Central memory CD8-positive, alpha-beta T cell (primary cell): ENCODE results near the gene CHCHD4.
A peak's percentile ranks its signal among the peaks of the same experiment; 100 is the strongest.

Experiments used
- ATAC-seq: fragments of 150-1000 bp; cut with Tn5 transposase; replicated peaks from 2 replicates; pipeline ENCODE4 v1.10.0; 2022; ENCODE audit warnings: mild to moderate bottlenecking, moderate FRiP score, moderate number of reproducible peaks; ENCODE audit not compliant: poor library complexity, severe bottlenecking; ENCODE audit errors: extremely low read depth
- DNase-seq, 2 donors: peaks; one replicate each; pipeline ENCODE4 v3.0.0; 2021; ENCODE audit warnings: low spot score in 2 of 2
- H3K27ac Mint-ChIP-seq: one replicate; pipeline ENCODE4 v1.8.0; 2022; ENCODE audit warnings: low read depth, mild to moderate bottlenecking, moderate library complexity, mixed read lengths
- H3K27me3 Mint-ChIP-seq: one replicate; pipeline ENCODE4 v1.8.0; 2022; ENCODE audit warnings: mixed read lengths
- H3K36me3 Mint-ChIP-seq: one replicate; pipeline ENCODE4 v1.8.0; 2022; ENCODE audit warnings: mild to moderate bottlenecking, moderate library complexity, mixed read lengths; ENCODE audit not compliant: insufficient read depth
- H3K4me1 Mint-ChIP-seq: one replicate; pipeline ENCODE4 v1.8.0; 2022; ENCODE audit warnings: mixed read lengths
- H3K4me3 Mint-ChIP-seq: one replicate; pipeline ENCODE4 v1.8.0; 2022; ENCODE audit warnings: mild to moderate bottlenecking, moderate library complexity, mixed read lengths
- H3K9me3 Mint-ChIP-seq: one replicate; pipeline ENCODE4 v1.8.0; 2022; ENCODE audit warnings: mixed read lengths

The CHCHD4 gene

GRCh38 chr3:14138109-14138877, 13.6 kb upstream of the CHCHD4 start:
- H3K4me1 Mint-ChIP-seq: peaks cover 29% of the 10 kb centered on the region
- H3K4me3 Mint-ChIP-seq: no peak overlapping the region
- no peaks in the 10 kb centered on the region for H3K27me3 Mint-ChIP-seq
- H3K27ac Mint-ChIP-seq: peak overlapping the region; percentile 76
- no peaks in the 10 kb centered on the region for H3K9me3 Mint-ChIP-seq
- ATAC-seq (no peak), DNase-seq (no peak)
- peaks cover 49% of the 10 kb centered on the region for H3K36me3 Mint-ChIP-seq

GRCh38 chr3:14137445-14137844, 12.8 kb upstream of the CHCHD4 start:
- Mint-ChIP-seq H3K36me3 (peaks cover 49% of the 10 kb centered on the region), H3K4me1 (peaks cover 23% of the 10 kb centered on the region), H3K27me3 (no peaks in the 10 kb centered on the region), H3K9me3 (no peaks in the 10 kb centered on the region), H3K4me3 (no peak overlapping the region), H3K27ac (no peak overlapping the region)
- DNase-seq (no peak), ATAC-seq (no peak)

- no peak for ATAC-seq
- DNase-seq: no peak
Observed at GRCh38 chr3:14137004-14137403, 12.3 kb upstream of the CHCHD4 start.

GRCh38 chr3:14135581-14135980, 10.9 kb upstream of the CHCHD4 start:
- DNase-seq (no peak), ATAC-seq (no peak)
- Mint-ChIP-seq H3K4me3 (no peak overlapping the region), H3K36me3 (peaks cover 55% of the 10 kb centered on the region), H3K9me3 (no peaks in the 10 kb centered on the region), H3K27me3 (no peaks in the 10 kb centered on the region), H3K4me1 (peaks cover 6% of the 10 kb centered on the region), H3K27ac (no peak overlapping the region)

More at GRCh38 chr3:14137004-14137403, 12.3 kb upstream of the CHCHD4 start:
- H3K4me3 Mint-ChIP-seq: no peak overlapping the region
- no peaks in the 10 kb centered on the region for H3K9me3 Mint-ChIP-seq
- H3K27ac Mint-ChIP-seq: no peak overlapping the region
- no peaks in the 10 kb centered on the region for H3K27me3 Mint-ChIP-seq
- H3K36me3 Mint-ChIP-seq: peaks cover 47% of the 10 kb centered on the region
- peaks cover 18% of the 10 kb centered on the region for H3K4me1 Mint-ChIP-seq

GRCh38 chr3:14134291-14134690, 9.6 kb upstream of the CHCHD4 start:
- Mint-ChIP-seq H3K27ac (peak overlapping the region; percentile 62), H3K4me1 (peaks cover 6% of the 10 kb centered on the region), H3K9me3 (no peaks in the 10 kb centered on the region), H3K4me3 (no peak overlapping the region), H3K27me3 (no peaks in the 10 kb centered on the region), H3K36me3 (peaks cover 66% of the 10 kb centered on the region)
- no peak for DNase-seq
- ATAC-seq: no peak

GRCh38 chr3:14133876-14134275, 9.2 kb upstream of the CHCHD4 start:
- no peaks in the 10 kb centered on the region for H3K27me3 Mint-ChIP-seq
- H3K36me3 Mint-ChIP-seq: peaks cover 64% of the 10 kb centered on the region
- ATAC-seq (no peak), DNase-seq (no peak)
- no peaks in the 10 kb centered on the region for H3K9me3 Mint-ChIP-seq
- H3K4me1 Mint-ChIP-seq: peaks cover 6% of the 10 kb centered on the region
- H3K27ac Mint-ChIP-seq: peak overlapping the region; percentile 62
- H3K4me3 Mint-ChIP-seq: no peak overlapping the region

GRCh38 chr3:14133188-14133800, 8.6 kb upstream of the CHCHD4 start:
- no peaks in the 10 kb centered on the region for H3K27me3 Mint-ChIP-seq
- DNase-seq (no peak), ATAC-seq (no peak)
- no peak overlapping the region for H3K4me3 Mint-ChIP-seq
- H3K36me3 Mint-ChIP-seq: peaks cover 67% of the 10 kb centered on the region
- H3K9me3 Mint-ChIP-seq: no peaks in the 10 kb centered on the region
- peaks cover 12% of the 10 kb centered on the region for H3K4me1 Mint-ChIP-seq
- peak overlapping the region; percentile 94 for H3K27ac Mint-ChIP-seq

- no peak for ATAC-seq
- no peaks in the 10 kb centered on the region for H3K27me3 Mint-ChIP-seq
- H3K4me3 Mint-ChIP-seq: no peak overlapping the region
- peaks cover 71% of the 10 kb centered on the region for H3K36me3 Mint-ChIP-seq
- H3K27ac Mint-ChIP-seq: peak overlapping the region; percentile 94
- no peaks in the 10 kb centered on the region for H3K9me3 Mint-ChIP-seq
- no peak for DNase-seq
- peaks cover 18% of the 10 kb centered on the region for H3K4me1 Mint-ChIP-seq
Observed at GRCh38 chr3:14132689-14133088, 8.0 kb upstream of the CHCHD4 start.

GRCh38 chr3:14132120-14132519, 7.5 kb upstream of the CHCHD4 start:
- ATAC-seq (no peak), DNase-seq (no peak)
- Mint-ChIP-seq H3K9me3 (no peaks in the 10 kb centered on the region), H3K36me3 (peaks cover 73% of the 10 kb centered on the region), H3K27me3 (no peaks in the 10 kb centered on the region), H3K27ac (no peak overlapping the region), H3K4me3 (no peak overlapping the region), H3K4me1 (peaks cover 23% of the 10 kb centered on the region)

GRCh38 chr3:14131134-14131533, 6.5 kb upstream of the CHCHD4 start:
- Mint-ChIP-seq H3K9me3 (no peaks in the 10 kb centered on the region), H3K4me1 (peaks cover 33% of the 10 kb centered on the region), H3K27me3 (no peaks in the 10 kb centered on the region), H3K4me3 (no peak overlapping the region), H3K36me3 (peaks cover 68% of the 10 kb centered on the region), H3K27ac (no peak overlapping the region)
- ATAC-seq (no peak), DNase-seq (no peak)

GRCh38 chr3:14130707-14131106, 6.0 kb upstream of the CHCHD4 start:
- Mint-ChIP-seq H3K27me3 (no peaks in the 10 kb centered on the region), H3K9me3 (no peaks in the 10 kb centered on the region), H3K4me3 (no peak overlapping the region), H3K4me1 (peaks cover 38% of the 10 kb centered on the region), H3K36me3 (peaks cover 68% of the 10 kb centered on the region), H3K27ac (no peak overlapping the region)
- DNase-seq (no peak), ATAC-seq (no peak)

- no peak for DNase-seq
- no peaks in the 10 kb centered on the region for H3K27me3 Mint-ChIP-seq
- peaks cover 42% of the 10 kb centered on the region for H3K4me1 Mint-ChIP-seq
- peak overlapping the region; percentile 76 for H3K27ac Mint-ChIP-seq
- no peaks in the 10 kb centered on the region for H3K9me3 Mint-ChIP-seq
- ATAC-seq: no peak
- peaks cover 68% of the 10 kb centered on the region for H3K36me3 Mint-ChIP-seq
- peak overlapping the region; percentile 7 for H3K4me3 Mint-ChIP-seq
Observed at GRCh38 chr3:14130230-14130629, 5.6 kb upstream of the CHCHD4 start.

- no peak overlapping the region for H3K27ac Mint-ChIP-seq
- H3K27me3 Mint-ChIP-seq: no peaks in the 10 kb centered on the region
- peaks cover 43% of the 10 kb centered on the region for H3K4me1 Mint-ChIP-seq
- no peak for DNase-seq
- no peak for ATAC-seq
- H3K36me3 Mint-ChIP-seq: peaks cover 67% of the 10 kb centered on the region
- H3K9me3 Mint-ChIP-seq: no peaks in the 10 kb centered on the region
- no peak overlapping the region for H3K4me3 Mint-ChIP-seq
Observed at GRCh38 chr3:14129296-14129695, 4.6 kb upstream of the CHCHD4 start.
